Measurements from ENCODE around the gene DPM2. TPM values are rescaled to one million over a fixed set of nuclear protein-coding genes. Genes with fewer than 3 reads are reported as not detected.

The DPM2 gene
- total RNA-seq, 1 experiment from 2014 or later: 56.1 TPM

DNA sequence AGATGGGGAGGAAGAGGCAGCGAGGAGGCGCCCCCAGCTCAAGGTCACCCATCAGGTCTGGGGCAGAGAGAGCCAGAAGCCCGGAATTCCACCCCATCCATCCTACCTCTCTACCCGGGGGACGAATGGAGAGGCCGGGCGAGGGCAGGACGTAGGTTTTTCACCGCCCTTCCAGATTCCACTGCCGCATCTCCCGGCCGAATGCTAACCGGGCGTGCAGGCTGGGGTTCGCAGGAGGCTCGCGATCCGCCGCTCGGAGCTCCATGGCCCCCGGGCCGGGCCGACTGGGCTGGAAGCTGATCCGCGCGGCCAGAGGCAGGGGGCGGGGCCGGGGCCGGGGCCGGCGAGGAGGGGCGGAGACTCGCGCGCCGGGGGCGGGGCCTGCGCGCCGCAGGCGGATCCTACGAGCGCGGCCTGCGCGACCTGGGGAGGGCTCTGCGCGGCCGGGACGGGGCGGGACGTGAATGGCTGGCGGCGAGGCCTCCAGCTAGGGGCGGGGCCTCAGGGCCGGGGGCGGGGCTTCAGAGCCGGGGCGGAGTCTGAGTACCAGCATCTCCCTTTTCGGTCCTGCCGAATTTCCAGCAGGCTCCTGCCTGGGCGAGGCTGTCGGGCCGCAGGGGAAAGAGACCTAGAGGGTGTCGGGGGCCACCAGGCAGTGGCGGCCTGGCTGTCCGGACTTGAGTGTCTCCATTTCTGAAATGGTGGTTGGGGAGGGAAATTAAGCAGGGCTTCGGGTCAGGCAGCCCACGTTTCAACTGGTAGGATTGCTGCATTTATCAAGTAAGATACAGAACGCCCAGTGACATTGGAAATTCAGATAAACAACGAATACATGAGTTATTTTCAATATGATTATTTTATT lies 20.7 kb downstream of the DPM2 start, which contains the start of gene ST6GALNAC4 (continued):
- TF ChIP-seq, protein P1, sequence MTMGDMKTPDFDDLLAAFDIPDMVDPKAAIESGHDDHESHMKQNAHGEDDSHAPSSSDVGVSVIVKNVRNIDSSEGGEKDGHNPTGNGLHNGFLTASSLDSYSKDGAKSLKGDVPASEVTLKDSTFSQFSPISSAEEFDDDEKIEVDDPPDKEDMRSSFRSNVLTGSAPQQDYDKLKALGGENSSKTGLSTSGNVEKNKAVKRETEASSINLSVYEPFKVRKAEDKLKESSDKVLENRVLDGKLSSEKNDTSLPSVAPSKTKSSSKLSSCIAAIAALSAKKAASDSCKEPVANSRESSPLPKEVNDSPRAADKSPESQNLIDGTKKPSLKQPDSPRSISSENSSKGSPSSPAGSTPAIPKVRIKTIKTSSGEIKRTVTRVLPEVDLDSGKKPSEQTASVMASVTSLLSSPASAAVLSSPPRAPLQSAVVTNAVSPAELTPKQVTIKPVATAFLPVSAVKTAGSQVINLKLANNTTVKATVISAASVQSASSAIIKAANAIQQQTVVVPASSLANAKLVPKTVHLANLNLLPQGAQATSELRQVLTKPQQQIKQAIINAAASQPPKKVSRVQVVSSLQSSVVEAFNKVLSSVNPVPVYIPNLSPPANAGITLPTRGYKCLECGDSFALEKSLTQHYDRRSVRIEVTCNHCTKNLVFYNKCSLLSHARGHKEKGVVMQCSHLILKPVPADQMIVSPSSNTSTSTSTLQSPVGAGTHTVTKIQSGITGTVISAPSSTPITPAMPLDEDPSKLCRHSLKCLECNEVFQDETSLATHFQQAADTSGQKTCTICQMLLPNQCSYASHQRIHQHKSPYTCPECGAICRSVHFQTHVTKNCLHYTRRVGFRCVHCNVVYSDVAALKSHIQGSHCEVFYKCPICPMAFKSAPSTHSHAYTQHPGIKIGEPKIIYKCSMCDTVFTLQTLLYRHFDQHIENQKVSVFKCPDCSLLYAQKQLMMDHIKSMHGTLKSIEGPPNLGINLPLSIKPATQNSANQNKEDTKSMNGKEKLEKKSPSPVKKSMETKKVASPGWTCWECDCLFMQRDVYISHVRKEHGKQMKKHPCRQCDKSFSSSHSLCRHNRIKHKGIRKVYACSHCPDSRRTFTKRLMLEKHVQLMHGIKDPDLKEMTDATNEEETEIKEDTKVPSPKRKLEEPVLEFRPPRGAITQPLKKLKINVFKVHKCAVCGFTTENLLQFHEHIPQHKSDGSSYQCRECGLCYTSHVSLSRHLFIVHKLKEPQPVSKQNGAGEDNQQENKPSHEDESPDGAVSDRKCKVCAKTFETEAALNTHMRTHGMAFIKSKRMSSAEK (CRISPR knock-in tag; IDR thresholded peaks at IDR 0.05; ENCODE audit: borderline replicate concordance): no peak
- no peak for TF ChIP-seq HMGA2 (CRISPR knock-in tag; IDR thresholded peaks at IDR 0.05)
- TF ChIP-seq HMGXB4 (CRISPR knock-in tag; IDR thresholded peaks at IDR 0.05): 0 out of 2 replicates have a peak, but pooled peaks have one; percentile 41
- TF ChIP-seq, protein P2, sequence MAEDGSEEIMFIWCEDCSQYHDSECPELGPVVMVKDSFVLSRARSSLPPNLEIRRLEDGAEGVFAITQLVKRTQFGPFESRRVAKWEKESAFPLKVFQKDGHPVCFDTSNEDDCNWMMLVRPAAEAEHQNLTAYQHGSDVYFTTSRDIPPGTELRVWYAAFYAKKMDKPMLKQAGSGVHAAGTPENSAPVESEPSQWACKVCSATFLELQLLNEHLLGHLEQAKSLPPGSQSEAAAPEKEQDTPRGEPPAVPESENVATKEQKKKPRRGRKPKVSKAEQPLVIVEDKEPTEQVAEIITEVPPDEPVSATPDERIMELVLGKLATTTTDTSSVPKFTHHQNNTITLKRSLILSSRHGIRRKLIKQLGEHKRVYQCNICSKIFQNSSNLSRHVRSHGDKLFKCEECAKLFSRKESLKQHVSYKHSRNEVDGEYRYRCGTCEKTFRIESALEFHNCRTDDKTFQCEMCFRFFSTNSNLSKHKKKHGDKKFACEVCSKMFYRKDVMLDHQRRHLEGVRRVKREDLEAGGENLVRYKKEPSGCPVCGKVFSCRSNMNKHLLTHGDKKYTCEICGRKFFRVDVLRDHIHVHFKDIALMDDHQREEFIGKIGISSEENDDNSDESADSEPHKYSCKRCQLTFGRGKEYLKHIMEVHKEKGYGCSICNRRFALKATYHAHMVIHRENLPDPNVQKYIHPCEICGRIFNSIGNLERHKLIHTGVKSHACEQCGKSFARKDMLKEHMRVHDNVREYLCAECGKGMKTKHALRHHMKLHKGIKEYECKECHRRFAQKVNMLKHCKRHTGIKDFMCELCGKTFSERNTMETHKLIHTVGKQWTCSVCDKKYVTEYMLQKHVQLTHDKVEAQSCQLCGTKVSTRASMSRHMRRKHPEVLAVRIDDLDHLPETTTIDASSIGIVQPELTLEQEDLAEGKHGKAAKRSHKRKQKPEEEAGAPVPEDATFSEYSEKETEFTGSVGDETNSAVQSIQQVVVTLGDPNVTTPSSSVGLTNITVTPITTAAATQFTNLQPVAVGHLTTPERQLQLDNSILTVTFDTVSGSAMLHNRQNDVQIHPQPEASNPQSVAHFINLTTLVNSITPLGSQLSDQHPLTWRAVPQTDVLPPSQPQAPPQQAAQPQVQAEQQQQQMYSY (CRISPR knock-in tag; IDR thresholded peaks at IDR 0.05): no peak
- peak; percentile 26; the same call in 1 of the 2 replicates for TF ChIP-seq ETV6 (CRISPR knock-in tag; IDR thresholded peaks at IDR 0.05)
- TF ChIP-seq NFATC4 (CRISPR knock-in tag; IDR thresholded peaks at IDR 0.05): no peak
- TF ChIP-seq TEAD4 (CRISPR knock-in tag; IDR thresholded peaks at IDR 0.05): no peak
- TF ChIP-seq, protein P3, sequence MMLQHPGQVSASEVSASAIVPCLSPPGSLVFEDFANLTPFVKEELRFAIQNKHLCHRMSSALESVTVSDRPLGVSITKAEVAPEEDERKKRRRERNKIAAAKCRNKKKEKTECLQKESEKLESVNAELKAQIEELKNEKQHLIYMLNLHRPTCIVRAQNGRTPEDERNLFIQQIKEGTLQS (CRISPR knock-in tag; conservative IDR thresholded peaks at IDR 0.05): no peak
- TF ChIP-seq SP1 (CRISPR knock-in tag; conservative IDR thresholded peaks at IDR 0.05): peak; percentile 66; the same call in 1 of the 2 replicates
- no peak for TF ChIP-seq ZNF232 (CRISPR knock-in tag; IDR thresholded peaks at IDR 0.05)
- TF ChIP-seq ZNF121 (CRISPR knock-in tag; IDR thresholded peaks at IDR 0.05): no peak
- TF ChIP-seq, protein P4, sequence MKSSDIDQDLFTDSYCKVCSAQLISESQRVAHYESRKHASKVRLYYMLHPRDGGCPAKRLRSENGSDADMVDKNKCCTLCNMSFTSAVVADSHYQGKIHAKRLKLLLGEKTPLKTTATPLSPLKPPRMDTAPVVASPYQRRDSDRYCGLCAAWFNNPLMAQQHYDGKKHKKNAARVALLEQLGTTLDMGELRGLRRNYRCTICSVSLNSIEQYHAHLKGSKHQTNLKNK (CRISPR knock-in tag; IDR thresholded peaks at IDR 0.05): no peak
- TF ChIP-seq ZNF138 (CRISPR knock-in tag; conservative IDR thresholded peaks at IDR 0.05): no peak
